GM21360 (cell line): ENCODE data around the gene DACH2.
"Not testable (repeated sequence)": the region's sequence is repeated elsewhere in the genome, so short reads cannot be mapped to it uniquely, and the experiment has no call there.

Experiments
- ATAC-seq: cut with Tn5 transposase; IDR thresholded peaks from one replicate; pipeline ENCODE4 v1.9.1; 2021; ENCODE audit warnings: mild to moderate bottlenecking, moderate library complexity; ENCODE audit not compliant: unreplicated experiment

DACH2 gene

DNA sequence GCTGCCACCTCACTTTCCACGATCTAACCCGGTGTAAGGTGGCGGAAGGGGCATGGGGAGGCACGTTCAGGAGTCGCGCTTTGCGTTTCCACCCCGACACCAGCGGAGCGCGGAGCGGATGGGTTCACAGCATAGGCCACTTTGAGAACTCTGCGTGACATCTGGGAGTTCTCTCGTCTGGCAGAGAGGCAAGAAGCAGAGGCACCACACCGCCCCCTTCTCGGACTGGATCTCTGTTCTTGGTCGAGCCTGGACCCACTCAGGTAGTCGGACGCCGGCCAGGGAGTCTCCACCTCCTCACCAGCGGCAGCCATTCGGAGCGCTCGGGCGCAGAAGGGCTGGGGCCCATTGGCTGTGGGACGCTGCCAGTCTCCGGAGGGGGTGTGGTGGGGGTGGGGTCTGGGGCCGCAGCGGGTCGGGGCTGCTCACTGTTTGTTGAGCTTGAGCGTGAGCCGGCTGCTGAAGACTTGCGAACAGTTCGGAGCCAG lies at the start of gene DACH2:
TSS of gene DACH2 (plus strand) at position 428 of the 488 bp plus-strand sequence.
- peak; percentile 98 for ATAC-seq

GRCh38 chrX:86102341-86102740 lies 45.9 kb upstream of the DACH2 start:
- ATAC-seq = no peak

DNA sequence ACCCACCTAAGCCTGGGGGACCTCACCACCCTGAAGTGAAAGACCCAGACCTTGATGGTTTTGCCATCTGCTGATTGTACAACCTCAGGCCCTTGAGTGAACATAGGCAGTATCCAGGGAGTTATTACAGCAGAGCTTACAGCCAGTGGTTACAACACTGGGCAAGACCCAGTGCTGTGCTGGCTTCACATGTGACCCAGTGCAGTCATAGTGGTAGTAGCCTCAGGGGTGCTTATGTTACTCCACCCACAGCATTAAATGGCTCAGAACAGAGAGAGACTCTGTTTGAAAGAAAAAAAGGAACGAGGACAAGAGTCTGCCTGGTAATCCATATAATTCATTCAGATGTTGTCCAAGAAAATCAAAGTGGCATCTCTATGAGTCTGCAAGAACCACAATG lies 45.2 kb upstream of the DACH2 start:
- no peak for ATAC-seq

DNA sequence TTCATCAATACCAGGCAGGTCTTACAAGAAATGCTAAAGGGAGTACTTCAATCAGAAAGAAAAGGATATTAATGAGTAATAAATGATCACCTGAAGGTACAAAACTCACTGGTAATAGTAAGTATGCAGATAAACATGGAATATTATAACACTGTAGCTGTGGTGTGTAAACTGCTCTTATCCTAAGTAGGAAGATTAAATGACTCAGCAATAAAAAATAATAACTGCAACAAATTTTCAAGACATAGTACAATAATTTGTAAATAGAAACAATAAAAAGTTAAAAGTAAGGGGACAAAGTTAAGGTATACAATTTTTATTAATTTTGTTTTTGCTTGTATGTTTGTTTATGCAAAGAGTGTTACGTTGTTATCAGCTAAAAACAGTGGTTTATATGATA lies 43.7 kb upstream of the DACH2 start:
- no peak for ATAC-seq

DNA sequence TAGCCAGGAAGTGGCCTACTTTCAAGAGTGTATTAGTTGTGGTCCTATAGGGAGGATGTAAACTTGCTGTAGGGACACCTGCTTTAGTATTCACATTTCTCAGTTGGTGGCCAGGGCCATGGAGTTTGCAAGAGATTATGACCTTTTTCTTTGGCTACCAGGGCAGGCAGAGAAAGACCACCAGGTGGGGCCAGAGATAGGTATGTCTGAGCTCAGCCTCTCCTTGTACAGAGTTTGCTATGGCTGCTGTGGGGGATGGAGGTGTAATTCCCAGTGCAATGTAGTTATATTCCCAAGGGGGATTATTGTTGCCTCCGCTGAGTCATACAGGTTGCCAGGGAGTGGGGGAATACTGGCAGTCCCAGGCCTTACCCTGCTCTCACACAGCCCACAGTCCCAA lies 26.3 kb upstream of the DACH2 start:
- no peak for ATAC-seq

DNA sequence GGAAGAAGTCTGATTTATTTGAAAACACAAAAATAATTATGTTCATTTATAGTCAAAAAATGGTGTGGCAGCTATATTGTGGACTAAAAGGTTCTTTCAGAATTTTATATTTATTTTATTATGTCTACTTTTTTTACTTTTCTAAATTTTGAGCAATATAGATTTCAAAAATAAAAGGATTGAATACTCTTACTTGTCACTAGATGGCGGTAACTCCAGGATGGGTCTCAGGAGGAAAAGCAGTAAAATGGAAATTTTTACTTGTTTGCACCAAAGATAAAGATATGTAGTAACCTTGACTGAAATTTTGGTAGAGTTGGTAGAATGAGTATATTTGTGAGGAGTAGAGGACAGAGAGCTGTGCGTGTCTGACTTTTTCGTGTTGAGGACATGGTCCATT lies 14.5 kb upstream of the DACH2 start:
- no peak for ATAC-seq

DNA sequence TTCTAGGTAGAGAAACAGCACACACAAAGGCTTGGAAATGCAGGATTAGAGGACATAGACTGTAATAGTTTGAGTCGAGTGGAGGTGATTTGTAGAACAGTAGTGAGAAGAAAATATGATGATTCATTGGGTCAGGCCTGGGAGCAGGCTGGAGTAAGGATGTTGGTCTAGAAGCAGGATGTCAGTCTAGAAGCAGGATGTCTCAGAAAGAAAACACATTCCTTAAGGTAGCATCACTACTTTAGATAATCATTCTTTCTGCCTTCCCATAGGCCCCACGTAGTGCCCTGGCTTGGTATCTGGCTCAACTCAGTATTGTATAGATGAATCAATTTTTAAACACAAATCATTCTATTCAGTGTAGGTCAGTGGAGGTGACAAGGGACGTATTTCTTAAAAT lies 11.2 kb upstream of the DACH2 start:
- no peak for ATAC-seq

DNA sequence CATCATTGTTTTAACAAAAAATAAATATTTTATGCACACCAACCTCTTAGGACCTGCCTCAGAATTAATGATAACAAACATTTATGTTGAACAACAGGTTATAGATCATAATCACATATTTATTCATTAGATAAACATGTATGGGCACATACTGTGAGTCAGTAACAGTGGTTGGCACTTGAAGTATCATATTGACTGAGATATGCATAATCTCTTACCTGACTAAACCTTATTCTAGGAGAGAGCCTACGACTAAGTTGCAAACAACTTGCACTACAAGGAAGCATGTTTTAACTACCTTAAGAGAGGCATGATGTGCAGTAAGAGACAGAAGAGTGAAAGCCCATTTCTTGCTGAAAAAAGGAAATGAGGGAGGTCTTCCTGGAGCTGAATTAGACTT lies 6.5 kb upstream of the DACH2 start:
- no peak for ATAC-seq

- ATAC-seq = no peak
These were observed 2.1 kb upstream of the DACH2 start for GRCh38 chrX:86146102-86146501.

- no peak for ATAC-seq
These were observed 343 bp downstream of the DACH2 start for GRCh38 chrX:86148594-86148993.

DNA sequence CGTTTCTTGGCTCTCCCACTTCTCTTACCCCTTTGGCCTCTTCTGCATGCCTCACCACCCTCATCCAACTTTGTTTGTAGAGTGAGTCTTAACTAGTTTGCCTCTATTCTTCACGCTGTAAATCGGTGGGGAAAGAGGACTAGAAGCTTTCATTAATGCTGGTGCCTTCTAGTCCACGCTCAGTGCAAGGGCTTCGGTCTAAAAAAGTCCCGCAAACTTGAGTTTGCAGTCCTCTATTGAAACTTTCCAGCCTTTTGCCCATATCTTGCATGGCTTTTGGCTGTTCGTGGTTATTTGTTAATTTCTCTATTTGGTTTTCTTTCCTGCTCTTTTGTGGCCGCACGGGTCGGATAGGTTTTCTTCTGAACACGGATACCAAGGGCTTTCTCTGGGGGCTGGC lies 868 bp downstream of the DACH2 start:
- ATAC-seq = no peak

DNA sequence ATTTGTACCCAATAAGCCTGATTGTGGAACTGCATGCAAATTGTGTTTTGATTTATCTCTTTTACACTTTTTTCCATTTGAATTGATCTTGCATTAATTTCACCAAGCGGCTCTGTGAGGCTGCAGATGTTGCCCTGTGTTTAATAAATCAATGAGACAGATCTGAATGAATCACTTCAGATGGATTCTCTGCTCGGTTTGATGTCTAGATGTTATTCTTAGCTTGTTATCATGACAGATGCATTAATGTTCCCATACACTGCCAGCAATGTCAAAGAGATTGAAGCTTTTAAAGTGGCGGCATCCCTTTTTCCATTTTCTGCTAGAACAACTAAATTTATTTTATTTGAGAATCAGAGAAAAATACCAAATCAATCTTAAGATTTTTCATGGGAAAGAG lies 6.3 kb downstream of the DACH2 start:
- ATAC-seq = no peak

- ATAC-seq = peak; percentile 91
These were observed 23.1 kb downstream of the DACH2 start for GRCh38 chrX:86171366-86171765.

DNA sequence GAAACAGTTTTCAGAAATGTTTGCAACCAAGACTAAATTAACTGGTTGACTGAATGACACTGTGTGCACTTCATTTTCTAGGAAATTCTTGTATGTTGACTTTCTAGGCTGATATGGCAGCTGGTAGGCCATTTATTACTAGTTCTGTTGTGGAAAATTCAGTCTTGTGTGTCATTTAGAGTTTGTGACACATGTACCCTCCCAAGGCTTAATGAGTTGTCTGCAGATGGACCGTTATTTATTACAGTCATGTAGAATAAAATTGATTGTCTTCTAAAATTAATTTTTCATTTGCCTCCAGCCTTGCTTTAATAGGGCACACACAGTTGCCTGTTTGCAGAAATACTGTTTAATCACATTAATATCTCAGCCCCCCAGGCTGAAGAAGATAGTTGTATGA lies 30.7 kb downstream of the DACH2 start:
- no peak for ATAC-seq

DNA sequence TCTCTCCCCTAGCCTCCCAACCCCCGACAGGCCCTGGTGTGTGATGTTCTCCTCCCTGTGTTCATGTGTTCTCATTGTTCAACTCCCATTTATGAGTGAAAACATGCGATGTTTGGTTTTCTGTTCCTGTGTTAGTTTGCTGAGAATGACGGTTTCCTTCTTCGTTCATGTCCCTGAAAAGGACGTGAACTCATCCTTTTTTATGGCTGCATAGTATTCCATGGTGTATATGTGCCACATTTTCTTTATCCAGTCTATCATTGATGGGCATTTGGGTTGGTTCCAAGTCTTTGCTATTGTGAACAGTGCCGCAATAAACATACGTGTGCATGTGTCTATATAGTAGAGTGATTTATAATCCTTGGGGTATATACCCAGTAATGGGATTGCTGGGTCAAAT lies 33.1 kb downstream of the DACH2 start:
- not testable (repeated sequence) for ATAC-seq

GRCh38 chrX:86192827-86193226 lies 44.6 kb downstream of the DACH2 start:
- no peak for ATAC-seq

- ATAC-seq = no peak
These were observed 46.5 kb downstream of the DACH2 start for GRCh38 chrX:86194758-86195157.

DNA sequence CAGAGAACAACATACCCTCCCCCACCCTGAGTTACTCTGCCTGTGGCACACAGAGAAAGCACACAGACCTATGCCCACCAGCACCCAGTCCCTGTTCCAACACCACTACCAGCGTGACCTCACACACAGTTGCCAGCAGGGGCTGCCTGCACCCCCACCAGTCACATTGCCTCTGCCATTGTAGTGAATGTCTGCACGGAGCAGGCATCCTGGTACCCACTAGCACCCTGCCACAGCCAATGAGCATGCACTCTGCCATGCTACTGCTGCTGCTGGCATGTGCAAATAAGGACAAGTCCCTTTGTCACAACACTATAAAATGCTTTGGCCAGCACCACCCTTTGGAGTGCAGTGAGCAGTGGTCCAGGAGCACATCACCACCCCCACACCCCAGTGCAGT lies 47.1 kb downstream of the DACH2 start:
- no peak for ATAC-seq

- no peak for ATAC-seq
These were observed 49.6 kb downstream of the DACH2 start for GRCh38 chrX:86197815-86198214.

GRCh38 chrX:86210772-86211171 lies 62.5 kb downstream of the DACH2 start:
- no peak for ATAC-seq

DNA sequence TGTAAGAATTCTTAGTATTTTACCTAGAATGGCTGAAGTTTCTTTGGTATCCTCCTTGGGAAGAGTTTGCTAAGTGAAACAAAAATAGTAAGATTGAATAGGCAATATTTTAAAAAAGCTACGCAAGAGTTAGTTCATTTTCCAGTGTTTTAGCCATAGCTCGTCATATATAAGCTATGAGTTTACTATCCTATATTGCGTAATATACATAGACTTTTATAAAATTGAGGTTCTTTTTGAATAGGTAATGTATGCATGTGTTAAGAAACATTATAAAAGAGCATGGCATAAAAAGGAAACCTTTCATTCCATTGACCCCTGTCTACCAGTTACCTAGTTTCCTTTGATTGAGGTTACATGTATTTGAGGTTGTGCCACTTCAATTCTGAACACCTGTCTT lies 67.0 kb downstream of the DACH2 start:
- ATAC-seq = no peak

GRCh38 chrX:86237482-86237881 lies 89.2 kb downstream of the DACH2 start:
- no peak for ATAC-seq

DNA sequence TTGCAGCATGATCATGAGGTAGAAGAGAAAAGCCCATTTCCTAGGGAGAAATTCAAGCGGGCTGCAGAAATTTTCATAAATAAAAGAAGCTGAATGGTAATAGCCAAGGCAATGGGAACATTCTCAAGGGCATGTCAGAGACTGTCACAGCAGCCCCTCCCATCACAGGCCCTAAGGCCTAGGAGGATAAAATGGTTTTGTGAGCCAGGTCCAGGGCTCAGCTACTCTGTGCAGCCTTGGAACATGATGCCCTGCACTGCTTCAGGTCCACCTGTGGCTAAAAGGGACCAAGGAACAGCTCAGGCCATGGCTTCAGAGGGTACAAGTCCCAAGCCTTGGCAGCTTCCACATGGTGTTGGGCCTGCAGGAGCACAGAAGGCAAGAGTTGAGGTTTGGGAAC lies 93.3 kb downstream of the DACH2 start:
- no peak for ATAC-seq

DNA sequence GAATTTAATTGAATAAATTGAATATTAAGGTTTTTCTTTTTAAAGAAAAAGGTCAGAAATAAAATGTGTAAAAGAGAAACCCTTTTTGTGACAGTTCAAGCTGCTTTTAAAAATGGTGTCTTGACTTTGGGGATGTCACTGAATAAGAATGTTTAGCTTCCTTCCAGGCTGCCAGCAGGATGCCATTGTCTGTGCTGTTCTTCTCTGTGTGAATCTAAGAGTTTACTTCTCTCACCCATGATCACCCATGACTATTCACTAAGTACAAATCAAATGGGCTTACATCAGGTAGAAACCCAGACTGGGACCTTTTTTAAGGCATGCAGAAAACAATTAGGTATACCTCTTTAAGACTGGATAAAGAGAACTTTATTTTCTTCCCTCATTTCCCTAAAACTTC lies 115.3 kb downstream of the DACH2 start:
- no peak for ATAC-seq
